Glutamatergic neuron (in vitro differentiated cells): ENCODE results near the gene WWP2. TPM values are rescaled to one million over a fixed set of nuclear protein-coding genes. Genes with fewer than 3 reads are reported as not detected.

Source experiments
- DNase-seq: peaks from one replicate; pipeline ENCODE4 v3.0.0; 2022
- H3K27ac Mint-ChIP-seq: one replicate; pipeline ENCODE4 v1.8.0; 2020; ENCODE audit warnings: mild to moderate bottlenecking, mixed read lengths, inconsistent platforms; ENCODE audit not compliant: unreplicated experiment
- H3K27me3 Mint-ChIP-seq: one replicate; pipeline ENCODE4 v1.8.0; 2020; ENCODE audit warnings: mild to moderate bottlenecking, moderate library complexity, mixed read lengths, inconsistent platforms; ENCODE audit not compliant: unreplicated experiment
- H3K36me3 Mint-ChIP-seq: one replicate; pipeline ENCODE4 v1.8.0; 2020; ENCODE audit warnings: mild to moderate bottlenecking, mixed read lengths, inconsistent platforms; ENCODE audit not compliant: unreplicated experiment
- H3K4me1 Mint-ChIP-seq: one replicate; pipeline ENCODE4 v1.8.0; 2020; ENCODE audit warnings: mild to moderate bottlenecking, low read depth, mixed read lengths, inconsistent platforms; ENCODE audit not compliant: unreplicated experiment
- H3K4me3 Mint-ChIP-seq: one replicate; pipeline ENCODE4 v1.8.0; 2020; ENCODE audit warnings: mild to moderate bottlenecking, mixed read lengths, inconsistent platforms; ENCODE audit not compliant: unreplicated experiment
- H3K9me3 Mint-ChIP-seq: one replicate; pipeline ENCODE4 v1.8.0; 2020; ENCODE audit warnings: mild to moderate bottlenecking, moderate library complexity, mixed read lengths, inconsistent platforms; ENCODE audit not compliant: unreplicated experiment
- CTCF ChIP-seq: fragments of 200-600 bp; sonication (generic); IDR thresholded peaks from one replicate; pipeline ENCODE4 v1.5.0; 2021; ENCODE audit not compliant: partially characterized antibody, unreplicated experiment
- total RNA-seq: library from RNA; stranded (reverse); fragmentation: NEBNext Ultra II Directional; extraction: Animal tissue kit (Norgen Biotek cat#: 25700); gene quantifications from one replicate; pipeline ENCODE4 v1.2.1, GENCODE V29; 2021; ENCODE audit not compliant: unreplicated experiment

WWP2 gene
- total RNA-seq, 1 donor from 2014 or later = 46.8 TPM

DNA sequence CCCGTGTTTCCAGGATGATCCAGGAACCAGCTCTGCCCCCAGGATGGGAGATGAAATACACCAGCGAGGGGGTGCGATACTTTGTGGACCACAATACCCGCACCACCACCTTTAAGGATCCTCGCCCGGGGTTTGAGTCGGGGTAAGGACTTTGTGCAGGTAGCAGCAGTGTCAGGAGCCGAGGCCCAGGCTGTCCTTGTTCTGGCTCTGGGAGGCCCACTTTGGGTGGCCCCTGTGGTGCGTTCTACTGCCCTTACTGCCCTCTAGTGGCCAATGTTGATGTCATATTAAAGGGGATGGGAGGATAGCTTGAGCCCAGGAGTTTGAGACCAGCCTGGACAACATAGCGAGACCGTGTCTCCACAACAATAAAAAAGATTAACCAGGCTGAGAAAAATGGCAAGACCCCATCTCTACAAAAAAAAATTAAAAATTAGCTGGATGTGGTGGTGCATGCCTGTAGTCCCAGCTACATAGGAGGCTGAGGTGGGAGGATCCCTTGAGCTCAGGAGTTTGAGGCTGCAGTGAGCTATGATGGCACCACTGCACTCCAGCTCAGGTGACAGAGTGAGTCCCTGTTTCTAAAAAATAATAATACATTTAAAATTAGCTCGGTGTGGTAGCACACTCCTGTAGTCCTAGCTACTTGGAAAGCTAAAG lies 168.1 kb downstream of the WWP2 start:
- Mint-ChIP-seq H3K4me3 (no peak overlapping the region), H3K27ac (no peak overlapping the region), H3K9me3 (peaks cover 3% of the 10 kb centered on the region), H3K27me3 (peaks cover 1% of the 10 kb centered on the region), H3K36me3 (no peaks in the 10 kb centered on the region), H3K4me1 (peaks cover 35% of the 10 kb centered on the region)
- peak; percentile 73 for TF ChIP-seq CTCF
- no peak for DNase-seq

DNA sequence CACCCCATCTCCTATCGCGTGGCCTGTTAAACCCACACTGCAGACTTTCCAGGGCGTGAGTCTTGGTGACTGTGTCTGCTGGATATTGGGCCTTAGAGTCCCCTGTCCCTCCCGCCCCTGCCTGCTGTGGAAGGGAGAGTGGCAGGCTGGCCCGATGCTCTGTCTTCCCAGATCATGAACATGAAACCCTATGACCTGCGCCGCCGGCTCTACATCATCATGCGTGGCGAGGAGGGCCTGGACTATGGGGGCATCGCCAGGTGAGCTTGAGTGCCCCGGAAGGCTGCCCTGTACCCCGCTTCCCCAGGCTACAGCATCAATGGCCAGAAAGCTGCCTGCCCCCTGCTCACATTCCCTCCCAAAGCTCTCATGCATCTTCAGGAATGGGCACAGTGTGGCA lies 169.5 kb downstream of the WWP2 start:
- Mint-ChIP-seq H3K27me3 (peaks cover 1% of the 10 kb centered on the region), H3K4me1 (peaks cover 25% of the 10 kb centered on the region), H3K4me3 (no peak overlapping the region), H3K9me3 (peaks cover 2% of the 10 kb centered on the region), H3K27ac (no peak overlapping the region), H3K36me3 (no peaks in the 10 kb centered on the region)
- DNase-seq = no peak
- no peak for TF ChIP-seq CTCF

DNA sequence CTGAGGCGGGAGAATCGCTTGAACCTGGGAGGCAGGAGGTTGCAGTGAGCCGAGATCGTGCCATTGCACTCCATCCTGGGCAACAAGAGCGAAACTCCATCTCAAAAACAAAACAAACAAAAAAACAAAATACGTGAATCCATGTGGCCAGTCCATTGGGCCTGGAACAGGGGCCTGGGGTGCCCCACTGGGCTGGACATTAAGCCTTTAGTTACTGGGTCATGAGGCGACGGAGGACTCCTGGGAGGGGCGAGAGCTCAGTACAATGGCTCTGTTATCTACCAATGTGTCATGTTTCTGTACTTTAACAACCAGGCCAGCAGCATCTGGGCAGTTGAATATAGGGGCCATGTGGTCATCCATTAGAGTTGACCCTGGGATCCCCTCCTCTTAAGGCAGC lies 170.1 kb downstream of the WWP2 start:
- DNase-seq = no peak
- Mint-ChIP-seq H3K27ac (no peak overlapping the region), H3K27me3 (peaks cover 1% of the 10 kb centered on the region), H3K4me3 (no peak overlapping the region), H3K4me1 (peaks cover 25% of the 10 kb centered on the region), H3K9me3 (peaks cover 3% of the 10 kb centered on the region), H3K36me3 (no peaks in the 10 kb centered on the region)
- no peak for TF ChIP-seq CTCF

DNA sequence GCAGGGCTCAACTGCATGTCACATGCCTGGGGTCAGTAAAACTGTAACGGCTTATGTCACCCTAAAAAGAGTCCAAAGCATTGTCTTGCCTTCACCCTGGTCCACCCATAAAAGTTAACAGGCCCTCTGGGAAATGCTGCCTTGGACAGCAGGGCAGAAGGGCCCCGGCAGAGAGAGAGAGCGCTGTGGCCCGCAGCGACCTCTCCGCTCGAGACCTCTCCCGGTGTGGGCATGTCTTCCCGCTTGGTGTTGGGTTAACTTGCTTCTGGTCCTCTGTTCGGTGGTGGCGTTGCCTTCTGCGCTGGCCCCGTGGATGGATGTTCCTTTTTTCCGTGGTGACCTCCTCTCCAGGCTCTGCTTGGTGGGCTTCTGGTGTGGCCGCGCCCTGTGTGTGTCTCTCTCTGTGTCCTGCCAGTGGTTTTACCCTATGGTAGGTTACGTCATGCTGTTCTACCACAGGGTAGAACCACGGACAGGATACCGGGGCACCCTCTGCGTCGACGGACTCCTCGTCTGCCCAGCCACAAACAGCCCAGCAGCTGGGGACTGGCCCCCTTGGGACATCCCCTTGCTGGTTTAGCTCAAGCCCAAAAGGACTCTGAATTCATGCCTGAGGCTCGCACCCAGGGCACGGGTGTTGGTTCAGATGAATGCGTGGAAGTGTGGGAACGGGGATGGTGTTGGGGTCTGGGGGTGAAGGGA lies 170.7 kb downstream of the WWP2 start:
- no peak overlapping the region for H3K4me3 Mint-ChIP-seq
- no peak for DNase-seq
- H3K36me3 Mint-ChIP-seq = no peaks in the 10 kb centered on the region
- peak overlapping the region; percentile 28 for H3K27ac Mint-ChIP-seq
- peaks cover 7% of the 10 kb centered on the region for H3K27me3 Mint-ChIP-seq
- H3K4me1 Mint-ChIP-seq = peaks cover 28% of the 10 kb centered on the region
- no peak for TF ChIP-seq CTCF
- peaks cover 9% of the 10 kb centered on the region for H3K9me3 Mint-ChIP-seq

GRCh38 chr16:69934044-69934443 lies 171.9 kb downstream of the WWP2 start:
- Mint-ChIP-seq H3K9me3 (peaks cover 14% of the 10 kb centered on the region), H3K4me1 (peaks cover 23% of the 10 kb centered on the region), H3K27me3 (peaks cover 7% of the 10 kb centered on the region), H3K4me3 (no peak overlapping the region), H3K27ac (no peak overlapping the region), H3K36me3 (no peaks in the 10 kb centered on the region)
- no peak for TF ChIP-seq CTCF
- no peak for DNase-seq
